Mammary epithelial cell (primary cell): Measurements from ENCODE around the gene RBM33.

ENCODE experiments used
- EZH2 ChIP-seq: IDR thresholded peaks from 2 replicates; pipeline ENCODE4 v1.6.1; 2012; ENCODE audit warnings: low read length, inconsistent platforms, borderline replicate concordance
- TF ChIP-seq, protein P1 (sequence below), 2 donors: IDR thresholded peaks in 1 of 2; conservative IDR thresholded peaks in 1 of 2; 2 replicates each; pipeline ENCODE4 v1.5.1; 2011 to 2012; ENCODE audit warnings: inconsistent platforms in 2 of 2, low read length in 2 of 2, mild to moderate bottlenecking in 2 of 2, control low read depth in 1 of 2, low read depth in 1 of 2; ENCODE audit not compliant: insufficient read depth in 1 of 2; ENCODE audit errors: extremely low read depth in 1 of 2

DNA sequence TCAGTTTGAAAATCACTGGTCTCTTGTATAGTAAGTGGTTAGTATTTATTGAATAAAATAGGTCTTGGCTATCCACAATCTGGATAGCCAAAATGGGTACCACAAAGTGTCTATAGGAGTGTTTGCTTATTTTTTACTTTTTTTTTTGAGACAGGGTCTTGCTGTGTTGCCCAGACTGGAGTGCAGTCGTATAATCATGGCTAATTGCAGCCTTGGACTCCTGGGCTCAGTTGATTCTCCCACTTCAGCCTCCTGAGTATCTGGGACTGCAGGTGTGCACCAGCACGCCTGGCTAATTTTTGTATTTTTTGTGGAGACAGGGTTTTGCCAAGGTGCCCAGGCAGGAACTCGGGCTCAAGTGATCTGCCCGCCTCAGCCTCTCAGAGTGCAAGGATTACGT is 2.8 kb downstream of the RBM33 start:
- TF ChIP-seq, protein P1, sequence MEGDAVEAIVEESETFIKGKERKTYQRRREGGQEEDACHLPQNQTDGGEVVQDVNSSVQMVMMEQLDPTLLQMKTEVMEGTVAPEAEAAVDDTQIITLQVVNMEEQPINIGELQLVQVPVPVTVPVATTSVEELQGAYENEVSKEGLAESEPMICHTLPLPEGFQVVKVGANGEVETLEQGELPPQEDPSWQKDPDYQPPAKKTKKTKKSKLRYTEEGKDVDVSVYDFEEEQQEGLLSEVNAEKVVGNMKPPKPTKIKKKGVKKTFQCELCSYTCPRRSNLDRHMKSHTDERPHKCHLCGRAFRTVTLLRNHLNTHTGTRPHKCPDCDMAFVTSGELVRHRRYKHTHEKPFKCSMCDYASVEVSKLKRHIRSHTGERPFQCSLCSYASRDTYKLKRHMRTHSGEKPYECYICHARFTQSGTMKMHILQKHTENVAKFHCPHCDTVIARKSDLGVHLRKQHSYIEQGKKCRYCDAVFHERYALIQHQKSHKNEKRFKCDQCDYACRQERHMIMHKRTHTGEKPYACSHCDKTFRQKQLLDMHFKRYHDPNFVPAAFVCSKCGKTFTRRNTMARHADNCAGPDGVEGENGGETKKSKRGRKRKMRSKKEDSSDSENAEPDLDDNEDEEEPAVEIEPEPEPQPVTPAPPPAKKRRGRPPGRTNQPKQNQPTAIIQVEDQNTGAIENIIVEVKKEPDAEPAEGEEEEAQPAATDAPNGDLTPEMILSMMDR (conservative IDR thresholded peaks at IDR 0.05 in 1 of 2, IDR thresholded peaks at IDR 0.05 in 1 of 2; ENCODE audit: extremely low read depth in 1 of 2, insufficient read depth in 1 of 2, low read depth in 1 of 2, low read length in 2 of 2): no peak
- no peak for TF ChIP-seq EZH2
